K562 (cell line): ENCODE results near the gene TTLL10. TPM values are rescaled to one million over a fixed set of nuclear protein-coding genes. Genes with fewer than 3 reads are reported as not detected.
A peak's percentile ranks its signal among the peaks of the same experiment; 100 is the strongest.

Experiments
- ATF7 ChIP-seq: fragments of 450-650 bp; IDR thresholded peaks from 2 replicates; pipeline ENCODE4 v1.7.1; 2014; ENCODE audit warnings: mild to moderate bottlenecking, moderate library complexity
- CEBPZ ChIP-seq: fragments of 150-350 bp; IDR thresholded peaks from 2 replicates; pipeline ENCODE4 v1.6.1; 2014; ENCODE audit warnings: low read depth, mild to moderate bottlenecking, low read length, borderline replicate concordance
- HNRNPH1 ChIP-seq: fragments of 200-400 bp; formaldehyde crosslinking; optimal IDR thresholded peaks from 2 replicates; pipeline ENCODE3; 2017; ENCODE audit warnings: low read depth, mild to moderate bottlenecking, low read length, moderate library complexity
- HSF4 ChIP-seq: fragments of 250-450 bp; sonication (Bioruptor Pico); IDR thresholded peaks from 2 replicates; pipeline ENCODE4 v2.1.2; 2022; ENCODE audit warnings: mild to moderate bottlenecking, moderate library complexity, borderline replicate concordance
- ILF3 ChIP-seq: fragments of 450-650 bp; IDR thresholded peaks from 2 replicates; pipeline ENCODE4 v1.6.1; 2018; ENCODE audit warnings: antibody characterized with exemption, mild to moderate bottlenecking, moderate library complexity, borderline replicate concordance
- KDM5B ChIP-seq: fragments of 200-600 bp; sonication (generic); IDR thresholded peaks from 2 replicates; pipeline ENCODE4 v1.6.1; 2012; ENCODE audit warnings: low read depth, mild to moderate bottlenecking, moderate library complexity, low read length, control low read depth, inconsistent platforms; ENCODE audit not compliant: insufficient replicate concordance
- NFE2L1 ChIP-seq: fragments of 450-650 bp; IDR thresholded peaks from 2 replicates; pipeline ENCODE4 v1.6.1; 2016; ENCODE audit warnings: missing genetic modification characterization, low read depth, mild to moderate bottlenecking, missing compliant biosample characterization, moderate library complexity, borderline replicate concordance
- NFIX ChIP-seq: fragments of 250-450 bp; sonication (Bioruptor Pico); IDR thresholded peaks from 2 replicates; pipeline ENCODE4 v1.4.0; 2020; ENCODE audit warnings: low read depth, mild to moderate bottlenecking, moderate library complexity
- NFXL1 ChIP-seq: fragments of 450-650 bp; formaldehyde crosslinking; IDR thresholded peaks from 2 replicates; pipeline ENCODE4 v1.4.0; 2021; ENCODE audit warnings: mild to moderate bottlenecking
- PHF20 ChIP-seq: fragments of 450-650 bp; IDR thresholded peaks from 2 replicates; pipeline ENCODE4 v1.6.1; 2018; ENCODE audit not compliant: partially characterized antibody
- RBM17 ChIP-seq: fragments of 200-400 bp; formaldehyde crosslinking; IDR thresholded peaks from 2 replicates; pipeline ENCODE4 v1.6.1; 2017; ENCODE audit warnings: low read depth, mild to moderate bottlenecking, low read length, borderline replicate concordance
- SAFB ChIP-seq: fragments of 200-400 bp; formaldehyde crosslinking; IDR thresholded peaks from 2 replicates; pipeline ENCODE4 v1.6.1; 2017; ENCODE audit warnings: low read depth, low read length, borderline replicate concordance
- SMARCE1 ChIP-seq: fragments of 450-650 bp; IDR thresholded peaks from 2 replicates; pipeline ENCODE4 v1.7.1; 2016; ENCODE audit warnings: mild to moderate bottlenecking
- TFE3 ChIP-seq: fragments of 450-650 bp; formaldehyde crosslinking; IDR thresholded peaks from 2 replicates; pipeline ENCODE4 v1.4.0; 2020; ENCODE audit warnings: mild to moderate bottlenecking, mixed read lengths
- THRAP3 ChIP-seq: fragments of 450-650 bp; IDR thresholded peaks from 2 replicates; pipeline ENCODE4 v1.6.1; 2016; ENCODE audit warnings: mild to moderate bottlenecking, inconsistent platforms, borderline replicate concordance
- YY1 ChIP-seq, 3 experiments: IDR thresholded peaks; 2 replicates each; pipeline ENCODE4 v1.6.1; 2011; ENCODE audit warnings: low read length in 2 of 3, mild to moderate bottlenecking in 2 of 3, moderate library complexity in 2 of 3, borderline replicate concordance in 1 of 3, control low read depth in 1 of 3, low read depth in 1 of 3; ENCODE audit not compliant: insufficient read depth in 3 of 3, insufficient replicate concordance in 2 of 3, control insufficient read depth in 1 of 3, insufficient read length in 1 of 3; ENCODE audit errors: extremely low read depth in 1 of 3
- ZFP30 ChIP-seq: fragments of 250-450 bp; sonication (Bioruptor Pico); IDR thresholded peaks from 2 replicates; pipeline ENCODE4 v1.8.0; 2022; ENCODE audit warnings: moderate library complexity, mild to moderate bottlenecking, inconsistent platforms, borderline replicate concordance
- ZFP36 ChIP-seq: fragments of 150-350 bp; IDR thresholded peaks from 2 replicates; pipeline ENCODE4 v1.6.1; 2018; ENCODE audit warnings: low read length, low read depth; ENCODE audit not compliant: partially characterized antibody
- ZNF586 ChIP-seq: fragments of 450-650 bp; formaldehyde crosslinking; conservative IDR thresholded peaks from 2 replicates; pipeline ENCODE4 v1.4.0; 2020; ENCODE audit warnings: mild to moderate bottlenecking, moderate library complexity
- ZNF77 ChIP-seq: fragments of 250-450 bp; sonication (Bioruptor Pico); IDR thresholded peaks from 2 replicates; pipeline ENCODE4 v1.5.0; 2020
- ZNF830 ChIP-seq: fragments of 250-450 bp; sonication (Bioruptor Pico); IDR thresholded peaks from 2 replicates; pipeline ENCODE4 v1.5.0; 2021; ENCODE audit warnings: mild to moderate bottlenecking
- polyA plus RNA-seq, 8 experiments: library from polyadenylated mRNA; depleted of rRNA in 4 of 8; stranded (reverse) in 5 of 8; unstranded in 3 of 8; fragments of >200 nt; fragmentation: Nextera tagmentation in 2 of 8; fragmentation: Illumina TruSeq in 1 of 8; extraction: Ambion mirVana in 2 of 8; extraction: Trizol in 1 of 8; gene quantifications; 2 replicates each; pipeline versions ENCODE4 v1.2.1 to v1.2.3, GENCODE V29; 2011 to 2014; ENCODE audit warnings: inconsistent platforms in 1 of 8, missing spikeins in 1 of 8
- total RNA-seq, 7 experiments: library from RNA; depleted of rRNA in 6 of 7; stranded (reverse); fragments of >200 nt in 6 of 7; fragmentation: Illumina TruSeq in 2 of 7; extraction: Trizol in 2 of 7; gene quantifications; 2 replicates each; pipeline versions ENCODE4 v1.2.1 to v1.2.3, GENCODE V29; 2011 to 2021; ENCODE audit warnings: low replicate concordance in 1 of 7
- TF ChIP-seq, protein P1 (sequence below): sonication (generic); formaldehyde crosslinking; IDR thresholded peaks from 2 replicates; pipeline ENCODE4 v1.8.0; 2022; ENCODE audit warnings: missing genetic modification reagents, mild to moderate bottlenecking, moderate library complexity, borderline replicate concordance

The TTLL10 gene
- total and polyA plus RNA-seq, 9 of the 15 experiments (the other 6 are each of a cell fraction or from before 2014, with no cell fraction given), result not detected

- TF ChIP-seq CEBPZ, result no peak
- no peak; the same call in 1 of the 2 replicates for TF ChIP-seq ILF3
- 0 out of 2 replicates have a peak, but pooled peaks have one; percentile 20 for TF ChIP-seq ZNF77 (CRISPR knock-in tag)
- no peak for TF ChIP-seq HNRNPH1
- no peak for TF ChIP-seq SMARCE1
- TF ChIP-seq KDM5B, result peak; percentile 82
- TF ChIP-seq NFXL1 (CRISPR knock-in tag), result no peak
- no peak for TF ChIP-seq PHF20
- no peak for TF ChIP-seq YY1 (IDR thresholded peaks at IDR 0.05; ENCODE audit: borderline replicate concordance in 1 of 3, control insufficient read depth in 1 of 3, extremely low read depth in 1 of 3, insufficient read depth in 3 of 3, insufficient read length in 1 of 3, insufficient replicate concordance in 2 of 3, low read depth in 1 of 3, low read length in 2 of 3)
- TF ChIP-seq RBM17, result no peak
- 0 out of 2 replicates have a peak, but pooled peaks have one; percentile 48 for TF ChIP-seq ATF7
- TF ChIP-seq NFE2L1, result no peak
- TF ChIP-seq, protein P1, sequence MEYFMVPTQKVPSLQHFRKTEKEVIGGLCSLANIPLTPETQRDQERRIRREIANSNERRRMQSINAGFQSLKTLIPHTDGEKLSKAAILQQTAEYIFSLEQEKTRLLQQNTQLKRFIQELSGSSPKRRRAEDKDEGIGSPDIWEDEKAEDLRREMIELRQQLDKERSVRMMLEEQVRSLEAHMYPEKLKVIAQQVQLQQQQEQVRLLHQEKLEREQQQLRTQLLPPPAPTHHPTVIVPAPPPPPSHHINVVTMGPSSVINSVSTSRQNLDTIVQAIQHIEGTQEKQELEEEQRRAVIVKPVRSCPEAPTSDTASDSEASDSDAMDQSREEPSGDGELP (CRISPR knock-in tag), result peak; percentile 67
- TF ChIP-seq TFE3 (CRISPR knock-in tag), result no peak
- no peak for TF ChIP-seq ZFP36
- TF ChIP-seq HSF4, result no peak
- TF ChIP-seq ZNF830 (CRISPR knock-in tag), result peak; percentile 96; the same call in 1 of the 2 replicates
- TF ChIP-seq THRAP3, result no peak
- no peak for TF ChIP-seq SAFB
- TF ChIP-seq ZFP30, result no peak
- no peak for TF ChIP-seq ZNF586 (CRISPR knock-in tag)
- TF ChIP-seq NFIX (CRISPR knock-in tag), result no peak
These were observed 16.2 kb upstream of the TTLL10 start (continued) for GRCh38 chr1:1157426-1157913.
